ENCODE data around the gene FBXO24. TPM values are rescaled to one million over a fixed set of nuclear protein-coding genes. Genes with fewer than 3 reads are reported as not detected.
"Not testable (repeated sequence)": the region's sequence is repeated elsewhere in the genome, so short reads cannot be mapped to it uniquely, and the experiment has no call there.

FBXO24 gene
- total and polyA plus RNA-seq, 9 donors: 0.33 to 2.2 (median 0.63) TPM

- DNase-seq: peak in 2 of 5 donors; percentile 26 to 46
- H3K27me3 ChIP-seq: no peaks in the 10 kb centered on the region
- no peaks in the 10 kb centered on the region for H3K36me3 ChIP-seq
- H3K9me3 ChIP-seq: no peaks in the 10 kb centered on the region
- no peak for TF ChIP-seq POLR2A (IDR thresholded peaks at IDR 0.05)
- TF ChIP-seq, protein P1, sequence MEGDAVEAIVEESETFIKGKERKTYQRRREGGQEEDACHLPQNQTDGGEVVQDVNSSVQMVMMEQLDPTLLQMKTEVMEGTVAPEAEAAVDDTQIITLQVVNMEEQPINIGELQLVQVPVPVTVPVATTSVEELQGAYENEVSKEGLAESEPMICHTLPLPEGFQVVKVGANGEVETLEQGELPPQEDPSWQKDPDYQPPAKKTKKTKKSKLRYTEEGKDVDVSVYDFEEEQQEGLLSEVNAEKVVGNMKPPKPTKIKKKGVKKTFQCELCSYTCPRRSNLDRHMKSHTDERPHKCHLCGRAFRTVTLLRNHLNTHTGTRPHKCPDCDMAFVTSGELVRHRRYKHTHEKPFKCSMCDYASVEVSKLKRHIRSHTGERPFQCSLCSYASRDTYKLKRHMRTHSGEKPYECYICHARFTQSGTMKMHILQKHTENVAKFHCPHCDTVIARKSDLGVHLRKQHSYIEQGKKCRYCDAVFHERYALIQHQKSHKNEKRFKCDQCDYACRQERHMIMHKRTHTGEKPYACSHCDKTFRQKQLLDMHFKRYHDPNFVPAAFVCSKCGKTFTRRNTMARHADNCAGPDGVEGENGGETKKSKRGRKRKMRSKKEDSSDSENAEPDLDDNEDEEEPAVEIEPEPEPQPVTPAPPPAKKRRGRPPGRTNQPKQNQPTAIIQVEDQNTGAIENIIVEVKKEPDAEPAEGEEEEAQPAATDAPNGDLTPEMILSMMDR (IDR thresholded peaks at IDR 0.05): no peak
- TF ChIP-seq EP300 (IDR thresholded peaks at IDR 0.05): no peak
- H3K4me1 ChIP-seq (ENCODE audit: insufficient read depth): peaks cover 49% of the 10 kb centered on the region
- H3K4me3 ChIP-seq: peak overlapping the region; percentile 6
- 27 to 32% (median 29%) methylated on average over 9 of the region's 9 CpGs for WGBS, 3 donors
- intact Hi-C loops (cut with DNase I): loop anchor here in 1 of 4 donors (5.0 kb wide), 1 partner anchor 65 kb away; the partner anchor contains the start of gene NYAP1
- H3K27ac ChIP-seq: peak overlapping the region; percentile 82 to 86
These were observed 39.0 kb upstream of the FBXO24 start for GRCh38 chr7:100546926-100547800.

GRCh38 chr7:100547872-100548271, 38.3 kb upstream of the FBXO24 start:
- intact Hi-C loops (cut with DNase I): loop anchor here in 2 of 4 donors (2.0 to 5.0 kb wide), 2 partner anchors 19 to 66 kb away; partner anchors contain the start of gene NYAP1 (in 1 of the 2)
- DNase-seq: peak; percentile 61 to 74 (median 66)
- no peak for TF ChIP-seq POLR2A (IDR thresholded peaks at IDR 0.05)
- no peak for TF ChIP-seq EP300 (IDR thresholded peaks at IDR 0.05)
- TF ChIP-seq, protein P1 (IDR thresholded peaks at IDR 0.05): no peak
- Histone ChIP-seq H3K36me3 (no peaks in the 10 kb centered on the region), H3K27me3 (no peaks in the 10 kb centered on the region), H3K4me1 (ENCODE audit: insufficient read depth) (peaks cover 46% of the 10 kb centered on the region), H3K9me3 (no peaks in the 10 kb centered on the region), H3K4me3 (no peak overlapping the region), H3K27ac (peak overlapping the region; percentile 82 to 86)
- WGBS, 3 donors: 1 to 9% (median 5%) methylated on average over 2 of the region's 2 CpGs

DNA sequence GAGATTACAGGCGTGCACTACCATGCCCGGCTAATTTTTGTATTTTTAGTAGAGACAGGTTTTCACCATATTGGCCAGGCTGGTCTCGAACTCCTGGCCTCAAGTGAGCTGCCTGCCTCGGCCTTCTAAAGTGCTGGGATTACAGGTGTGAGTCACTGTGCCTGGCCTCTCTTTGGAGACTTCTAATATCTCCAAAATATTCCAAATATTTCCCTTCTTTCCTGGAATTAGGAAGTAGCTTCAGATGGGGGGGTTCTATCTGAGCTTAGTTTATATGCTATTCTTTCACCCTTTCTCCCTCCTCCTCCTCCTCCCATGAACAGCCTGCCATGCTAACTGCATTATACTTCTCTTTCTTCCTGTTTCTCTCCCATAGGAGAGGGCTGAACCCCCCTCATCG, 37.7 kb upstream of the FBXO24 start:
- H3K4me1 ChIP-seq (ENCODE audit: insufficient read depth): peaks cover 46% of the 10 kb centered on the region
- 48 to 61% (median 50%) methylated on average over 5 of the region's 5 CpGs for WGBS, 3 donors
- H3K36me3 ChIP-seq, H3K9me3 ChIP-seq, DNase-seq, H3K4me3 ChIP-seq, H3K27me3 ChIP-seq: not testable (repeated sequence)
- intact Hi-C loops (cut with DNase I): loop anchor here in 2 of 4 donors (2.0 to 5.0 kb wide), 2 partner anchors 18 to 66 kb away; partner anchors contain the start of gene NYAP1 (in 1 of the 2)
- H3K27ac ChIP-seq: peak overlapping the region; percentile 82 to 86

- DNase-seq: no peak
- Histone ChIP-seq H3K36me3 (no peaks in the 10 kb centered on the region), H3K27me3 (no peaks in the 10 kb centered on the region), H3K9me3 (no peaks in the 10 kb centered on the region), H3K4me1 (ENCODE audit: insufficient read depth) (peaks cover 15% of the 10 kb centered on the region), H3K4me3 (no peak overlapping the region), H3K27ac (no peak overlapping the region)
- 91 to 96% (median 93%) methylated on average over 2 of the region's 2 CpGs for WGBS, 3 donors
- intact Hi-C loops (cut with DNase I): no loop called here
- no peak for TF ChIP-seq POLR2A (IDR thresholded peaks at IDR 0.05)
- TF ChIP-seq, protein P1 (IDR thresholded peaks at IDR 0.05): no peak
- TF ChIP-seq EP300 (IDR thresholded peaks at IDR 0.05): no peak
These were observed 33.6 kb upstream of the FBXO24 start for GRCh38 chr7:100552532-100552931.

GRCh38 chr7:100553032-100553431, 33.1 kb upstream of the FBXO24 start:
- Histone ChIP-seq H3K4me1 (ENCODE audit: insufficient read depth) (peaks cover 10% of the 10 kb centered on the region), H3K4me3 (no peak overlapping the region), H3K27me3 (no peaks in the 10 kb centered on the region), H3K27ac (no peak overlapping the region), H3K9me3 (no peaks in the 10 kb centered on the region), H3K36me3 (no peaks in the 10 kb centered on the region)
- 93 to 95% (median 94%) methylated on average over 3 of the region's 3 CpGs for WGBS, 3 donors
- intact Hi-C loops (cut with DNase I): no loop called here
- no peak for DNase-seq
- TF ChIP-seq EP300 (IDR thresholded peaks at IDR 0.05) (no peak), POLR2A (IDR thresholded peaks at IDR 0.05) (no peak)
- TF ChIP-seq, protein P1 (IDR thresholded peaks at IDR 0.05): no peak
